ENCODE measurements around the gene MPDZ.

DNA sequence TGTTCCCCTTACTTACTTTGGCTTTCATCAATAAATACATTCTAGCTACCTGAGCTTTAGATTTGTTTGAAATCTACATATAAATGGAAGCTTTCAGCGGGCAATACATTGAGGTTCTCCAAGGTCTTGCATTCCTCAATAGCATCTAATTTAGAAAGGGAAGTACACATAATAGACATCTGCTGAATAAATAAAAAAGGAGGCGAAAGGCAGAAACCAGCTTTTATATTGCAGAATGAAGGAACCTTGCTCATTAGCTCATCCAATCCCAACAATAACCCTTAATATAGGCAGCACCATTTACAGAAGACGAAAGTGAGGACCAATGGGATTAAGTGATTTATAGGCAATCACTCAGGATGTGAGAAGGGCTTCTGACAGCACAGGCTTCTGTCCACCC, 147.5 kb downstream of the MPDZ start:
- TF ChIP-seq POLR2AphosphoS5 (IDR thresholded peaks at IDR 0.05; ENCODE audit: low read depth, low read length) (no peak), POLR2A (IDR thresholded peaks at IDR 0.05; ENCODE audit: low read depth, low read length) (no peak), TAF1 (IDR thresholded peaks at IDR 0.05; ENCODE audit: borderline replicate concordance, low read depth, low read length) (no peak)
